Gastroesophageal sphincter (tissue), 3 donors: ENCODE measurements around the gene KCNE1.

Source experiments
- CTCF ChIP-seq, 4 experiments: fragments of 200-600 bp in 2 of 4; fragments of 450-650 bp in 2 of 4; sonication (generic) in 1 of 4; IDR thresholded peaks; one replicate each; pipeline ENCODE4 v1.5.1; 2017 to 2019; ENCODE audit warnings: antibody characterized with exemption in 4 of 4, mild to moderate bottlenecking in 2 of 4, moderate library complexity in 2 of 4
- EP300 ChIP-seq: sonication (generic); formaldehyde crosslinking; IDR thresholded peaks from one replicate; pipeline ENCODE4 v1.6.1; 2017; ENCODE audit warnings: antibody characterized with exemption, mild to moderate bottlenecking
- POLR2A ChIP-seq, 2 donors: fragments of 450-650 bp; IDR thresholded peaks; one replicate each; pipeline ENCODE4 v1.6.1; 2017; ENCODE audit warnings: antibody characterized with exemption in 2 of 2, mild to moderate bottlenecking in 2 of 2, moderate library complexity in 1 of 2
- POLR2AphosphoS5 ChIP-seq: sonication (generic); formaldehyde crosslinking; IDR thresholded peaks from one replicate; pipeline ENCODE4 v1.6.1; 2017; ENCODE audit warnings: antibody characterized with exemption

GRCh38 chr21:34560609-34561008, 48.6 kb upstream of the KCNE1 start:
- TF ChIP-seq CTCF (IDR thresholded peaks at IDR 0.05) (no peak), EP300 (no peak), POLR2A (IDR thresholded peaks at IDR 0.05) (no peak), POLR2AphosphoS5 (no peak)
